SU-DHL-6 (cell line): ENCODE measurements around the gene UROC1.

Experiments used
- EZH2phosphoT487 ChIP-seq: fragments of 200-600 bp; sonication (generic), shearing (Covaris generic); conservative IDR thresholded peaks from 2 replicates; pipeline ENCODE4 v1.6.1; 2018; ENCODE audit warnings: mild to moderate bottlenecking, antibody characterized with exemption, low read length, moderate library complexity, mixed read lengths
- TF ChIP-seq, protein P1 (sequence below): fragments of 200-600 bp; sonication (generic); IDR thresholded peaks from one replicate; pipeline ENCODE4 v1.5.1; 2017; ENCODE audit warnings: antibody characterized with exemption, mild to moderate bottlenecking, low read length, moderate library complexity; ENCODE audit not compliant: insufficient read depth, poor library complexity, severe bottlenecking

DNA sequence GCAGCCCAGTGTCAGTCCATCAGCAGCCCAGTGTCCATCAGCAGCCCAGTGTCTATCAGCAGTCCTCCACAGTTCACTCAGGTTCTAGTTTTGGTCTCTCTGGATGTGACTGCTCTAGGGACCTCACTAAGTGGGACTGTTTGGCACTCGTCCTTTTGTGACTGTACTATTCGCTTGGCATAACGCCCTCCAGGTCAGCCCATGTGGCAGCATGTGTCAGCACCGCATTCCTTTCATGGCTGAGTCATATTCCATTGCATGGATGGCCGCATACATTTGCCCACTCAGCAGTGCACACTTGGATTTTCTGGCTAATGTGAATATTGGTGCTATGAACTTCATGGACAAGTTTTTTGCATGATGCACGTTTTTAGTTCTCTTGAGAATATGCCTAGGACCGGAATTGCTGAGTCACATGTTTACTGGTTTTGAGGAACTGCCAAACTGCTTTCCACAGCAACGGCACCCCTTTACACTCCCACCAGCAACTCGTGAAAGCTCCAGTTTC, 22.8 kb upstream of the UROC1 start:
- TF ChIP-seq, protein P1, sequence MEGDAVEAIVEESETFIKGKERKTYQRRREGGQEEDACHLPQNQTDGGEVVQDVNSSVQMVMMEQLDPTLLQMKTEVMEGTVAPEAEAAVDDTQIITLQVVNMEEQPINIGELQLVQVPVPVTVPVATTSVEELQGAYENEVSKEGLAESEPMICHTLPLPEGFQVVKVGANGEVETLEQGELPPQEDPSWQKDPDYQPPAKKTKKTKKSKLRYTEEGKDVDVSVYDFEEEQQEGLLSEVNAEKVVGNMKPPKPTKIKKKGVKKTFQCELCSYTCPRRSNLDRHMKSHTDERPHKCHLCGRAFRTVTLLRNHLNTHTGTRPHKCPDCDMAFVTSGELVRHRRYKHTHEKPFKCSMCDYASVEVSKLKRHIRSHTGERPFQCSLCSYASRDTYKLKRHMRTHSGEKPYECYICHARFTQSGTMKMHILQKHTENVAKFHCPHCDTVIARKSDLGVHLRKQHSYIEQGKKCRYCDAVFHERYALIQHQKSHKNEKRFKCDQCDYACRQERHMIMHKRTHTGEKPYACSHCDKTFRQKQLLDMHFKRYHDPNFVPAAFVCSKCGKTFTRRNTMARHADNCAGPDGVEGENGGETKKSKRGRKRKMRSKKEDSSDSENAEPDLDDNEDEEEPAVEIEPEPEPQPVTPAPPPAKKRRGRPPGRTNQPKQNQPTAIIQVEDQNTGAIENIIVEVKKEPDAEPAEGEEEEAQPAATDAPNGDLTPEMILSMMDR = no peak
- TF ChIP-seq EZH2phosphoT487 = no peak
